GF-D8 (cell line): ENCODE data around the gene ARHGAP15.

Experiments
- DNase-seq: peaks from one replicate; lab custom pipeline; 2025; lab: John Stamatoyannopoulos, UW

Gene ARHGAP15

GRCh38 chr2:143345887-143346787 is 216.9 kb downstream of the ARHGAP15 start:
- no peak for DNase-seq

DNA sequence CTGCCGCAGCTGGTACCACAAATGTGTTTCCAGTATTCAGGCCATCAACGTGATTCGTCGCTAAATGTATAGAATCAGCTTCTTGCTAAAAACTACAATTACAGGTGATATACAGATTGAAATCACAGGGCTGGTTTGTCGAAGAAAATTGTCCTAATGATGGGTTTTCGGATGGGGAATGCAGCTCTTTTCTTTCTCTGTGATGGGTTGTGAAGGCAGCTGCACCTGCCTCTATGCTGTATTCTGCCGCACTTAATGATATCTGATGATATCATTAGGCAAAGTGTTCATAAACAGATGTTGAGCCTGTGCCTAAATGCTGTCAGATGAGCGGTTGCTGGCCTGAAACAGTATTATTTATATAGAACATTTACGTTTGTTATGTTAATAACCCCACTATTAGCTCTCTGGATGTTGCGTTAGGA is 218.1 kb downstream of the ARHGAP15 start:
- DNase-seq, result no peak

- DNase-seq, result no peak
These were observed 218.7 kb downstream of the ARHGAP15 start for GRCh38 chr2:143347901-143348414.

DNA sequence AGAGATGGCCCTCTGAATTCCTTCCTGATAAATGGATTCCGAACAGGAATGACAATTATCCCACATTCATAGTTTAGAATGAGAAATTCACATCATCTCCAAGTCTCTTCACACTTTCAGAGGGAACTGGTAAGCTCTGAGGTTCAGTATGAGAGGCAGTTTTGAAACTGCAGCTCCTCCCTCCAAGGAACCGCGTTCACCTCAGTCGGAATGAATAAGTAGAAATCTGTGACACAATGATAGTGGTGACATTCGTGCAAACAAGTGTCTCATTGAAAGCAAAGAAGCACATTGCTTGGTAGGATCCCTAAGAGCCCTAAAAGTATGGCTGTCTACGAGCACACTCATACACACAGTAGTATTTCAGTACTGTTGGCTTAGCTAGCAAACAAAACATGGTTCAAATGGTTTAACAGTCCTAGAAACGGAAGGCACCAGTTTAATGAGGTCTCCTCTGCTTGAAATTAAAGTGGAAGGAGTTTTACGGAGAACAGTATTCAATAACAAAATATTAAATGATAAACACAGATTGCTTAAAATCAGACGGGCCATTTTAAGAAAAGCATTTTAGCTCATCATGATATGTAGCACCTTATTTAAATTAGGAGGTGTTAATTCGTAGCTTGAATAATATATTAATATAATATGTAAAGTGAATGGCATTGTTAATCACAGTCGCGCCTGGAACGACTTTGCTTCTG is 225.0 kb downstream of the ARHGAP15 start:
- no peak for DNase-seq

GRCh38 chr2:143355870-143356269 is 226.7 kb downstream of the ARHGAP15 start:
- no peak for DNase-seq

DNA sequence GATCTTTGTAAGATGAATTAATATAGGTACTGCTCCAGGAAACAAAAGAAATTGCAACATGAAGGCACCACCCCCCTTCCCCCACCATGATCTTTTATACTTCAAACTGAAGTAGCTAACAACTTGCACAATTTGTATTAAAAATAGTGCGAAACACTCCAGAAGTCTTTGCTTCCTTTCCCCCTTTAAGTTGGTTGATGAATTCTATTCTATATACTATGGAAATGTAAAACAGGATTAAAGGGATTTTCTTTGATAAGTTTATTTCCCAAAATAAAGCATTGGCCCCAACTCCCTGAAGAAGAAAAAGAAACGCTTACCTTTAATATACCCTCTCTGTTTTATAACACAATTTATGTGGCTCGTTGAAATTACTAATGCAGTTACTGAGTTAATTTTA is 227.1 kb downstream of the ARHGAP15 start:
- no peak for DNase-seq

- no peak for DNase-seq
These were observed 227.7 kb downstream of the ARHGAP15 start for GRCh38 chr2:143356736-143357446.

DNA sequence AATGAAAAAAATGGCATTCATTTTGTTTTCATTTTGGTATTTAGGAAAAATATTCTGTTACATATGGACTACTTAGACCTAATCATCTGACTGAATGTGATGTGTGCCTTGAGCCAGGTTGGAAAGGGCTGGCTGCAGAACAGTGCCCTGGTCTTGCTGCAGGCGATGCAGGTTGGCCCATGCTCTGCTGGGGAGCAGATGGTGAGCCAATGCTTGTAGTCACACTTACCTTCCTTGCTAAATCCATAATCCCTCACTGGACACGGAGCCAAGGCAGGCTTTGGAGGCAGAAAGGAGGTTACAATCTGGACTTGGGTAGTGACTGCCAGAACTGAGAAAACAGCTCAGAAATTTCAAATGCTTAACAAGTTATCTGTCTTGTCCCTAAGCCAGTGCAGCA is 228.7 kb downstream of the ARHGAP15 start:
- DNase-seq, result no peak

DNA sequence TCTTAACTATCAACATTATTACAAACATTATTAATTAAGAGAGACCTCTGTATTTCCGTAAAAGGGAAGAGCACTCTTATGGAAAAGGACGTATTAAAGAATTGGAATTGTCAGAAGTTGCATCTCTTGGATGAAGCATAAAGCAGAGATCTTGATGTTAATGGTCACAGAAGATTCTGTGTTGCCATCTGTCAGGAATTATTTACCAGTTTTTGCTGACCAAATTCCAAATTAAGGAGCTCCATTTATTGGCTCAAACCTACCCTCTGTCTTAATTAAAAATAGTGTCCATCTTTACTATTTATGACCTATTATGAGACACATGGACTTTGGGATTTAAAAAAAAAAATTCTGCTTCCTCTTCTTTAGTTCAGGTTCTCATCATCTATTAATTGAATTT is 232.1 kb downstream of the ARHGAP15 start:
- no peak for DNase-seq

GRCh38 chr2:143371616-143372015 is 242.4 kb downstream of the ARHGAP15 start:
- DNase-seq, result no peak

DNA sequence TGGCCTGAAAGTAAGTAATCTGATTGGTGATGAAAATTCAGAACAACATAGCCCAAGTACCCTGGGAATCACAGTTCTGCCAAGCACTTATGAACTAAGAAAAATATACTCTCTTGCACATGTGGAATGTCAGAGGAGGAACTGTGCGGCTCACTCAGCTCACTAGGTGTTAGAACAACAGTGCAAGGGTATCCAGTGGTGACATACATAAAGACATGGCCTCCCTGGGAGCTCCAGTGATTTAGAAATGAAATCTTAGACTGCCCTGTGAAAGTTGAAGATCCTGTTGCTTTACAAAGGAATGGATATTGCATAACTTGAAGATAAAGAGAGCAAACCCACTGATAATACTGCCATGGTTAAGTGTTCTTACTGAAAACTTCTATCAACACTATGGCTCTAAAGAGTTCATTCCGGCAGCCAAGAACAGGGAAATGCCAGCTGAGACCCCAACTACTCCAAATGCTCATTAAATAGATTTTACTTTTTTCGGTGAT is 246.2 kb downstream of the ARHGAP15 start:
- DNase-seq, result no peak

- DNase-seq, result no peak
These were observed 249.8 kb downstream of the ARHGAP15 start for GRCh38 chr2:143378996-143379395.

DNA sequence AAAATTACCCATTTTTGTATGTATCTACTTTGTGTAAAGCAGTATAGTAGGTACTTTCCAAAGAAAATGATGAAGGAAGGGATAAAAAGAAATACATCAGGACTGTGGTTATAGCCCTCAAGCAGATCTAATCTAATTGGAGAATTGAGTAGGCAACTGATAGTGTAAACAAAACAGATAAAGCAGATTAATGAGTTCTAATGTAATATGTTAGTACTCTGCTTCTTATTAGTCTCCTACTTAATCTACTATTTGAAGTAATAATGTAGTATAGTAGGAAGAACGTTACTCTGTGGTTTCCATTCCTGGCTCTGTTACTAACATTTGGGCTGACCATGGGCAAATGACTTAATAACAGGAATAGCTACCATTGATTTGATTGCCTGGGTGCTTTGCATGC is 250.7 kb downstream of the ARHGAP15 start:
- no peak for DNase-seq

DNA sequence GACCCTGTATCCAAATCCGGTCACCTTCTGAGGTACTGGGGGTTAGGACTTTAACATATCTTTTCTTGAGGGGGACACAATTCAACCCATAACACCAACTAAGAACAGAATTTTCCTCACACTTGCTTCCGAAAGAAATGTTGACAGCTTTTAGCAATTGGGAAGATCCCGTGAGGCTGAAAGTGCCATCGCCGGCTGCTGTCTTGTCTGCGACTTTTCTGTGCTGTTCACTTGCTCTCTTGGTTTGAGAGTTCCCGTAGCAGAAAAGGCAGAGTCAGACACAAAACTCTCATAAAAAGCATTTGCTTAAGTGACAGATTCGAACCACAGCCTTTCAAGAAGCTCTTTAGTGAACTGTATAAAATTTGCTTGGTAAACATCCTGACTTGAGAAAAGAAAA is 253.4 kb downstream of the ARHGAP15 start:
- no peak for DNase-seq

GRCh38 chr2:143383016-143383415 is 253.8 kb downstream of the ARHGAP15 start:
- no peak for DNase-seq

GRCh38 chr2:143384111-143384510 is 254.9 kb downstream of the ARHGAP15 start:
- DNase-seq, result no peak

- no peak for DNase-seq
These were observed 261.0 kb downstream of the ARHGAP15 start for GRCh38 chr2:143390171-143390570.

GRCh38 chr2:143392358-143392757 is 263.1 kb downstream of the ARHGAP15 start:
- DNase-seq, result no peak

GRCh38 chr2:143394062-143394461 is 264.8 kb downstream of the ARHGAP15 start:
- no peak for DNase-seq

- no peak for DNase-seq
These were observed 268.8 kb downstream of the ARHGAP15 start for GRCh38 chr2:143397884-143398614.

DNA sequence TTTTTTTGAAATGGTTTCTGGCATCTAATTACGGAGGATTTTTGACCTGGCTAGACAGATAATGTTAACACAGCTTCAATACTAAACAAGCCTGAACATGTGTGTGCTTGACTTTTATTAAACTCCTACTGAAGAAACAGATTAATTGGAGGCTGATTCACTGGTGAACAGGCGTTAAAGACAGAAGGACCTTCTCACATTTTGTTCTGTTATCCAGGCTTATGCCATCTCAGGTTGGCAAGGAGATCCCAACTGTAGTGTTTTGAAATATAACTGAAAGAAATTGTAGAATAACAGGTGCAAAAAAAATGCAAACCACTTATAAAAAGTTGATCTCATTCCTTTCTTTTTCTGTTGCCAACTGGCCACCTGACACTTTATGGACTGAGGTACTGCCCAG is 269.6 kb downstream of the ARHGAP15 start:
- DNase-seq, result no peak
